ENCODE data around the gene PIM2. TPM values are rescaled to one million over a fixed set of nuclear protein-coding genes. Genes with fewer than 3 reads are reported as not detected.

Gene PIM2
- total RNA-seq: 4.9 and 5.8 TPM in 2 replicates

DNA sequence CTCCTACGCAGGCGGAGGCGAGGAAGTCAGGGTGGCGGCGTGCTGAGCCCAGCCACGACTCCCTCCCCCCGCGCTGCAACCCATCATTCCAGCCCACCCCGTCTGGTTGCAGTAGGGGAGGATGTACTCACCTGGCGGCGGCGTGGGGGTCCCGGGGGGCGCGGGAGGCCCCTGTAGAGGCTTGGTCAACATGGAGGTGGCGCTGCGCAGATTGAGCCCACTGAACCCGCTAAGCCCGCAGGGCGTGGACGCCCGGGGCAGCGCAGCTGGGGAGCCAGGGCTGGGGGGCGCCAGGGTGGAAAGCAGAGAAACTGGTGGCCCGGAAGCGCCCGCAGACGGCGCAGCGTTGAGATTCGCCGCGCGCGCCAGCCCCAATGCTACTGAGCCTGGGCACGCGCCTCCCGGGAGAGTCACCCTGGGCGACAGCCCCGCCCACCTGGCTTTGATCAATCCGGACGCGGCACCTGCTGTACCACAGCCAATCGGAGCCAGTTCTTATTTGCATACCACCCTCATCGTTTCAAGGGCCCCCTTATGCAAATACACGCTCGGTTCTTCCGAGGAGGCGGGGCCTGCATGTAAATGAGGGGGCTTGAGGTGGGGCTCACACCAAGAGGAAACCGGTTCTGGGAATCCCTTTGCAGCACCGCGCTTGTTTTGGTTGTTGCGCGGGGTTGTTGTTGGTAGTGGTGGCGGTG lies at the start of gene PIM2:
Gene PIM2, minus strand, starts transcription at position 382 of the 698 bp plus-strand sequence. Its CDS starts 190 bp downstream, at position 192.

GRCh38 chrX:48957477-48957826 lies 38.6 kb upstream of the PIM2 start, which contains the start of gene OTUD5:
OTUD5 (minus strand) TSS chrX:48957607; CDS start chrX:48957570, 37 bp downstream.

GRCh38 chrX:48911412-48912182 lies 7.2 kb downstream of the PIM2 start, which contains the start of gene SLC35A2:
SLC35A2 (minus strand) TSS chrX:48911646; CDS start chrX:48911636, 10 bp downstream.

GRCh38 chrX:48897625-48898306 lies 21.1 kb downstream of the PIM2 start, which contains the start of the genes PQBP1 and TIMM17B:
PQBP1 (plus strand) TSS chrX:48897930; CDS start chrX:48898510, 580 bp downstream.
TIMM17B (minus strand) TSS chrX:48897768; CDS start chrX:48897749, 19 bp downstream.

Other genes starting within 250 kb of the PIM2 start
- gene WAS, start 235.2 kb downstream of the PIM2 start, total RNA-seq: 0.46 TPM in 1 of 2 replicates, not detected in the other
- 6.2 and 6.7 TPM in 2 replicates for gene SUV39H1, start 222.3 kb downstream of the PIM2 start, total RNA-seq
- gene GLOD5, start 157.3 kb downstream of the PIM2 start, total RNA-seq: not detected in 2 replicates
- gene GATA1, start 132.4 kb downstream of the PIM2 start, total RNA-seq: not detected in 2 replicates
- gene HDAC6, start 117.0 kb downstream of the PIM2 start, total RNA-seq: 20.1 and 28.6 TPM in 2 replicates
- gene ERAS, start 92.5 kb downstream of the PIM2 start, total RNA-seq: not detected in 2 replicates
- under 0.01 TPM in 1 of 2 replicates, not detected in the other for gene PCSK1N, start 83.4 kb downstream of the PIM2 start, total RNA-seq
- 35.0 and 36.4 TPM in 2 replicates for gene TIMM17B, start 21.3 kb downstream of the PIM2 start, total RNA-seq
- 79.9 and 99.7 TPM in 2 replicates for gene PQBP1, start 21.1 kb downstream of the PIM2 start, total RNA-seq
- 12.7 and 14.3 TPM in 2 replicates for gene SLC35A2, start 7.4 kb downstream of the PIM2 start, total RNA-seq
- gene OTUD5, start 38.6 kb upstream of the PIM2 start, total RNA-seq: 18.4 and 25.7 TPM in 2 replicates
- gene KCND1, start 52.8 kb upstream of the PIM2 start, total RNA-seq: 0.46 and 0.65 TPM in 2 replicates
- gene GRIPAP1, start 83.2 kb upstream of the PIM2 start, total RNA-seq: 22.4 and 27.1 TPM in 2 replicates
- 15.3 and 18.1 TPM in 2 replicates for gene TFE3, start 124.3 kb upstream of the PIM2 start, total RNA-seq
- gene CCDC120, start 140.0 kb upstream of the PIM2 start, total RNA-seq: 0.61 and 0.65 TPM in 2 replicates
- 4.6 and 5.2 TPM in 2 replicates for gene PRAF2, start 155.0 kb upstream of the PIM2 start, total RNA-seq
- 24.0 and 34.0 TPM in 2 replicates for gene WDR45, start 160.9 kb upstream of the PIM2 start, total RNA-seq
- 23.4 and 25.1 TPM in 2 replicates for gene GPKOW, start 204.7 kb upstream of the PIM2 start, total RNA-seq
- gene MAGIX, start 243.7 kb upstream of the PIM2 start, total RNA-seq: 0.65 and 1.7 TPM in 2 replicates

All from epithelial cell of umbilical artery (primary cell).